Mesenchymal stem cell (in vitro differentiated cells and primary cell): Measurements from ENCODE around the gene NAPA.

ENCODE experiments used
- DNase-seq: peaks from one replicate; pipeline ENCODE4 v3.0.0-alpha.2; 2013
- H2AFZ ChIP-seq: one replicate; pipeline ENCODE4 v1.6.1; 2013; ENCODE audit warnings: low read depth, mild to moderate bottlenecking, control low read depth, inconsistent platforms, low read length, moderate library complexity
- H2AK5ac ChIP-seq: 2 replicates; pipeline ENCODE4 v1.6.1; 2013; ENCODE audit warnings: low read length, moderate library complexity, mild to moderate bottlenecking, inconsistent platforms; ENCODE audit not compliant: severe bottlenecking
- H2BK120ac ChIP-seq: one replicate; pipeline ENCODE4 v1.6.1; 2013; ENCODE audit warnings: low read depth, mild to moderate bottlenecking, inconsistent platforms, low read length, moderate library complexity
- H2BK12ac ChIP-seq, 2 experiments: one replicate each; pipeline ENCODE4 v1.6.1; 2013; ENCODE audit warnings: inconsistent platforms in 2 of 2, low read length in 2 of 2, mild to moderate bottlenecking in 2 of 2, moderate library complexity in 2 of 2, control low read depth in 1 of 2
- H2BK15ac ChIP-seq: one replicate; pipeline ENCODE4 v1.6.1; 2013; ENCODE audit warnings: mild to moderate bottlenecking, low read depth, inconsistent platforms; ENCODE audit not compliant: poor library complexity, severe bottlenecking
- H2BK5ac ChIP-seq: 2 replicates; pipeline ENCODE4 v1.6.1; 2013; ENCODE audit warnings: low read depth, mild to moderate bottlenecking, low read length, control low read depth, inconsistent platforms; ENCODE audit not compliant: poor library complexity, severe bottlenecking
- H3K14ac ChIP-seq, 2 experiments: one replicate each; pipeline ENCODE4 v1.6.1; 2013; ENCODE audit warnings: inconsistent platforms in 2 of 2, low read length in 2 of 2, control low read depth in 1 of 2, mild to moderate bottlenecking in 1 of 2, moderate library complexity in 1 of 2
- H3K18ac ChIP-seq, 2 experiments: one replicate each; pipeline ENCODE4 v1.6.1; 2013; ENCODE audit warnings: inconsistent platforms in 2 of 2, low read length in 2 of 2, control low read depth in 1 of 2, low read depth in 1 of 2, mild to moderate bottlenecking in 1 of 2
- H3K23ac ChIP-seq, 2 experiments: one replicate each; pipeline ENCODE4 v1.6.1; 2013; ENCODE audit warnings: inconsistent platforms in 2 of 2, low read length in 2 of 2, mild to moderate bottlenecking in 2 of 2, moderate library complexity in 2 of 2, control low read depth in 1 of 2
- H3K27ac ChIP-seq: 2 replicates; pipeline ENCODE4 v1.5.1; 2013; ENCODE audit warnings: mild to moderate bottlenecking, moderate library complexity, low read length, control low read depth, inconsistent platforms; ENCODE audit not compliant: poor library complexity, severe bottlenecking
- H3K27me3 ChIP-seq, 2 experiments: 2 replicates each; pipeline versions ENCODE4 v1.6.1 to v1.7.0; 2013; ENCODE audit warnings: low read length in 2 of 2, mild to moderate bottlenecking in 2 of 2, moderate library complexity in 2 of 2, control low read depth in 1 of 2, inconsistent platforms in 1 of 2; ENCODE audit not compliant: control insufficient read depth in 1 of 2, insufficient read depth in 1 of 2
- H3K36me3 ChIP-seq, 2 experiments: 2 replicates each; pipeline versions ENCODE4 v1.6.1 to v1.7.0; 2013; ENCODE audit warnings: low read length in 2 of 2, control low read depth in 1 of 2, inconsistent platforms in 1 of 2, low read depth in 1 of 2, mild to moderate bottlenecking in 1 of 2; ENCODE audit not compliant: insufficient read depth in 2 of 2, control insufficient read depth in 1 of 2
- H3K4ac ChIP-seq, 2 experiments: one replicate each; pipeline ENCODE4 v1.6.1; 2013; ENCODE audit warnings: inconsistent platforms in 2 of 2, low read length in 2 of 2, mild to moderate bottlenecking in 2 of 2, moderate library complexity in 2 of 2, control low read depth in 1 of 2, low read depth in 1 of 2
- H3K4me1 ChIP-seq: 2 replicates; pipeline ENCODE4 v1.6.1; 2013; ENCODE audit warnings: low read depth, low read length, control low read depth; ENCODE audit not compliant: control insufficient read depth, insufficient read depth
- H3K4me2 ChIP-seq: 2 replicates; pipeline ENCODE4 v1.6.1; 2013; ENCODE audit warnings: low read length, mild to moderate bottlenecking, inconsistent platforms; ENCODE audit not compliant: poor library complexity, severe bottlenecking
- H3K4me3 ChIP-seq, 2 experiments: 2 replicates each; pipeline versions ENCODE4 v1.5.1 to v1.7.0; 2013; ENCODE audit warnings: low read length in 2 of 2, mild to moderate bottlenecking in 2 of 2, control low read depth in 1 of 2, low read depth in 1 of 2; ENCODE audit not compliant: insufficient read depth in 1 of 2
- H3K79me1 ChIP-seq: replicated peaks from 2 replicates; pipeline ENCODE4 v1.6.1; 2013; ENCODE audit warnings: mild to moderate bottlenecking, control low read depth, low read length, inconsistent platforms; ENCODE audit not compliant: poor library complexity, severe bottlenecking
- H3K9ac ChIP-seq: 2 replicates; pipeline ENCODE4 v1.7.0; 2013; ENCODE audit warnings: mild to moderate bottlenecking, low read length, moderate library complexity
- H3K9me3 ChIP-seq: 2 replicates; pipeline ENCODE4 v1.7.0; 2013; ENCODE audit warnings: mild to moderate bottlenecking, low read length; ENCODE audit not compliant: control insufficient read depth
- H4K8ac ChIP-seq: one replicate; pipeline ENCODE4 v1.6.1; 2013; ENCODE audit warnings: inconsistent platforms, mild to moderate bottlenecking, low read length, moderate library complexity
- H4K91ac ChIP-seq: one replicate; pipeline ENCODE4 v1.6.1; 2013; ENCODE audit warnings: mild to moderate bottlenecking, low read length, inconsistent platforms
- WGBS: methylation state at CpG from one replicate; pipeline ENCODE4 v1.1.7; 2013; ENCODE audit warnings: mixed read lengths; 5-methylcytosine and 5-hydroxymethylcytosine counted together

NAPA gene

DNA sequence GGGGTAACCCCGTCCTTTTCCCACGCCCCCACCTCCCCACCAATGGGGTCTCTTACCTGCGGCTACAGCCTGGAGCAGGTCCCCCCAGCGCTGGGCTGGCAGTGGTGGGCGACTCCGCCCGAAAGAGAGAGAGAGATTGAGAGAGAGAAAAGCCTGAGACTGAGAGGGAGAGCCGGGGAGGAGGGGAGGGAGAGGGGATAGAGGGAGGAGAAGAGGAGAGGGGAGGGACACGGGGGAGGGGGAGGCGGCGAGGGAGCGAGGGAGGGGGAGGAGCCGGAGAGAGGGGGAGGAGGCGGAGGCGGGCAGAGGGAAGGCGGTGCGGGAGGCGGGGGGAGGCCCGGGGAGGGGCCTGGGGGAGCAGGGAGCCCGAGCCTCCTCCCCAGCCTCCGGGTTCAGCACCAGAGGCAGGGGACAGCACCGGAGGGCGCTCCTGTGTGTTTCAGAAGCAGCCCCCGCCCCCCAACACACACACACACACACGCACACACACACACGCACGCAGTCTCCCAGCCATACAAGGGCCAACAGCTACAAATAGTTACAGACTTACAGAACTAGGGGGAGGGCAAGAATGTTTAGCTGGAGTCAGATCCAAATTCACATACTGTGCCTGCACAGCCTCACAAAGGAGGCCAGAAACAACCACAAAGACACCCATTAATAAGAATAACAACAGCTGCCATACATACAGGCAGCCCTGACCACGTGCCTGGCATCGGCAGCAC lies 43.0 kb downstream of the NAPA start, which contains the start of gene SLC8A2:
SLC8A2 (minus strand) TSS at position 161 of the 725 bp plus-strand sequence. CDS start 5,490 bp downstream, outside the sequence.
- 10% methylated on average over 17 of the region's 29 CpGs for WGBS
- H3K4me2 ChIP-seq: no peak within 1 kb of the TSS
- no peak within 1 kb of the TSS for H3K4me3 ChIP-seq

DNA sequence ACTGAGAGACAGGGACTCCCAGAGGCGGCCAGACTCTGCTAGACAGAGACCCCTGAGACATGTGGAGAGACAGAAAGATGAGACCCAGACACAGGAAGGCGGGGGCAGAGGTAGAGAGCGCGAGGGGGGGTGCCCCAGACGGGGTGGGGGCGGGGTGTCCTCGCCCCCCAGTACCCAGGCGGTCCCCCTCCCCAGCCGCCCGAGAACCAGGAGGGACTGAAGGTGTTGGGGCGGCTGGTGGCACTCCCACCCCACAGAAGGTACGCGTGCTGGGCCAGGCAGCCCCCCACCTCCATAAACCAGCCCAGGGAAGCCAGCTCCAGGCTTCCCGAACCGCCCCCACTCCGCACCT lies 43.5 kb downstream of the NAPA start:
- H4K91ac ChIP-seq: no peak overlapping the region
- H2BK12ac ChIP-seq: no peak overlapping the region
- WGBS: 2% methylated on average over 16 of the region's 16 CpGs
- no peak overlapping the region for H3K18ac ChIP-seq
- no peak overlapping the region for H2BK120ac ChIP-seq
- no peak overlapping the region for H3K4ac ChIP-seq
- H3K79me1 ChIP-seq: no peaks in the 10 kb centered on the region
- no peak overlapping the region for H2BK5ac ChIP-seq
- DNase-seq: no peak
- no peak overlapping the region for H3K27ac ChIP-seq
- no peak overlapping the region for H3K23ac ChIP-seq
- H3K4me3 ChIP-seq: no peak overlapping the region
- peaks cover 0 to 1% of the 10 kb centered on the region in 2 experiments for H3K36me3 ChIP-seq
- H3K9me3 ChIP-seq: no peaks in the 10 kb centered on the region
- H2AK5ac ChIP-seq: no peak overlapping the region
- H2AFZ ChIP-seq: no peak overlapping the region
- H4K8ac ChIP-seq: no peak overlapping the region
- H3K27me3 ChIP-seq: peaks cover 54 to 72% of the 10 kb centered on the region in 2 experiments
- no peak overlapping the region for H3K9ac ChIP-seq
- no peak overlapping the region for H3K4me2 ChIP-seq
- H3K4me1 ChIP-seq: peaks cover 6% of the 10 kb centered on the region
- no peak overlapping the region for H3K14ac ChIP-seq
- no peak overlapping the region for H2BK15ac ChIP-seq

More for the DNA sequence above, 43.0 kb downstream of the NAPA start, which contains the start of gene SLC8A2:
- peaks cover 0 to 5% of the 10 kb centered on the region in 2 experiments for H3K36me3 ChIP-seq
- H4K91ac ChIP-seq: no peak within 1 kb of the TSS
- peaks cover 52 to 69% of the 10 kb centered on the region in 2 experiments for H3K27me3 ChIP-seq
- no peak within 1 kb of the TSS for H2AFZ ChIP-seq
- H2AK5ac ChIP-seq: no peak within 1 kb of the TSS
- H3K4ac ChIP-seq: no peak within 1 kb of the TSS
- no peak within 1 kb of the TSS for H2BK12ac ChIP-seq
- H3K27ac ChIP-seq: no peak within 1 kb of the TSS
- H2BK5ac ChIP-seq: no peak within 1 kb of the TSS
- peaks cover 6% of the 10 kb centered on the region for H3K4me1 ChIP-seq
- H3K9me3 ChIP-seq: no peaks in the 10 kb centered on the region
- H3K14ac ChIP-seq: no peak within 1 kb of the TSS
- peak; percentile 91 for DNase-seq
- no peak within 1 kb of the TSS for H2BK15ac ChIP-seq
- H4K8ac ChIP-seq: no peak within 1 kb of the TSS
- H3K18ac ChIP-seq: no peak within 1 kb of the TSS
- no peak within 1 kb of the TSS for H3K9ac ChIP-seq
- no peaks in the 10 kb centered on the region for H3K79me1 ChIP-seq
- H3K23ac ChIP-seq: no peak within 1 kb of the TSS
- no peak within 1 kb of the TSS for H2BK120ac ChIP-seq

DNA sequence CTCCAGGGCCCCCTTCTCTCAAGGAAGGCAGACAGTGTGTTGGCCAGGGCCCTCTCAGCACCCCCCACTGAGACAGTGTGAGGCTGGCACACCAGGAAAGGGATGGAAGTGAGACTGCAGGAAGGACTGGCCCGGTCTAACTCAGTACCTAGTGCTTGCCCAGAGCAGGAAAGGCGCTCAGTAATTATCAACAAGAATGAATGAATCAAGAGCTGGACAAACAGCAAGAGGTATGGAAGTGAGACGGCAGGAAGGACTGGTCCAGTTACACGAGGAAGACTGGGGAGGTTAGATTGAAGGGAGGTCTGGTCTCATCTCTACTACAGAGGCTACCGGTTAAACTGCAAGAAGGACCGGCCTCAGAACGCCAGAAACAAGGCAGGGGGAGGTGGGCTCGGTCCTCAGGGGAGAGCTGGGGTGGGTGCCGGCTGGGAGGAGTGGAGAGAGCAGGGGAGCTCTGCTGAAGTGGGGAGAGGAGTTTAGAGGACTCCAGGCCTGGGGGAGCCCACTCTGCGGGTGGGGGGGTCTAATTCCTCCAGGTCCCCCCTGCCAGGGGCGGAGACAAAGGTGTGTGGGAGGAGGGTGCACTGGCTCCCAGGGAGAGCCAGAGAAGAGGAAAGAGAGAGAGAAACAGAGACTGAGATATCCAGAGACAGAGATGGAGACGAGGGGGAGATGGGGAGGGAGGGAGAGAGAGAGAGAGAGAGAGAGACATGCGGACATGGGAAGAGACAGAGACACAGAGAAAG lies 44.2 kb downstream of the NAPA start:
- Histone ChIP-seq H3K9me3 (no peaks in the 10 kb centered on the region), H3K27ac (no peak overlapping the region), H2AFZ (no peak overlapping the region), H4K8ac (no peak overlapping the region), H3K4me1 (peaks cover 6% of the 10 kb centered on the region), H3K4me3 (no peak overlapping the region), H3K14ac (no peak overlapping the region), H3K18ac (no peak overlapping the region), H3K4me2 (no peak overlapping the region), H2BK120ac (no peak overlapping the region), H3K36me3 (no peaks in the 10 kb centered on the region), H3K23ac (no peak overlapping the region), H2BK5ac (no peak overlapping the region), H3K9ac (no peak overlapping the region), H3K79me1 (no peaks in the 10 kb centered on the region), H3K27me3 (peaks cover 59 to 77% of the 10 kb centered on the region in 2 experiments), H4K91ac (no peak overlapping the region), H2AK5ac (no peak overlapping the region), H2BK15ac (no peak overlapping the region), H2BK12ac (no peak overlapping the region), H3K4ac (no peak overlapping the region)
- DNase-seq: no peak
- WGBS: 39% methylated on average over 13 of the region's 13 CpGs

DNA sequence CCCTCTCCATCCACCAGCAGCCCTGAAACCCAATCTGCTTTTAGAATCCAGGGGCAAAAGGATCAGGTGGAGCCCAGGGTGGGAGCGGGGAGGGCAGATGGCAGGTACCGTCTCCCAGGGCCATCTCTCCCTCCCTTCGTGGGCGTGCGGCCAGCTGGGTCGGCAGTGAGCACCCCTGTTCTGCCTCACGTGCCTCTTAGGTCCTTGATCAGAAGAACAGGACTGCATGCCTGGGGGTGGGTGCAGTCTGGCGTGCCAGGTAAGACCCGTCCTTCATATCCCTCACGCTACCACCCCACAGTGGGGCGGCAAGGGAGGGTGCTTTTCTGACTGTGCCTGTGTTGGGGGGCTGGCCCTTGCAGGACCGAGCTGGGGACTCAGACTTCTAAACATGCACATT lies 45.1 kb downstream of the NAPA start:
- Histone ChIP-seq H3K4me2 (no peak overlapping the region), H4K8ac (no peak overlapping the region), H3K9ac (no peak overlapping the region), H3K14ac (no peak overlapping the region), H3K9me3 (no peaks in the 10 kb centered on the region), H3K4me1 (peaks cover 6% of the 10 kb centered on the region), H4K91ac (no peak overlapping the region), H3K23ac (no peak overlapping the region), H2BK120ac (no peak overlapping the region), H3K36me3 (no peaks in the 10 kb centered on the region), H3K4ac (no peak overlapping the region), H3K79me1 (no peaks in the 10 kb centered on the region), H2BK15ac (no peak overlapping the region), H3K18ac (no peak overlapping the region), H3K27me3 (peaks cover 65 to 85% of the 10 kb centered on the region in 2 experiments), H3K27ac (no peak overlapping the region), H3K4me3 (no peak overlapping the region), H2AK5ac (no peak overlapping the region), H2BK5ac (no peak overlapping the region), H2BK12ac (no peak overlapping the region), H2AFZ (no peak overlapping the region)
- WGBS: 63% methylated on average over 10 of the region's 12 CpGs
- DNase-seq: no peak
